HepG2 (cell line): Measurements from ENCODE around the gene AGRN. TPM values are rescaled to one million over a fixed set of nuclear protein-coding genes. Genes with fewer than 3 reads are reported as not detected.

Experiments
- DNMT3B ChIP-seq: conservative IDR thresholded peaks from 2 replicates; pipeline ENCODE4 v1.6.1; 2016; ENCODE audit warnings: missing biosample characterization, control low read depth
- EP300 ChIP-seq, 3 experiments: sonication (generic) in 1 of 3; formaldehyde crosslinking in 1 of 3; IDR thresholded peaks; 2 replicates each; pipeline versions ENCODE4 v1.5.1 to v1.6.1; 2011 to 2020; ENCODE audit warnings: low read depth in 2 of 3, low read length in 2 of 3, borderline replicate concordance in 1 of 3, improper control_type of control experiment in 1 of 3, mild to moderate bottlenecking in 1 of 3, missing genetic modification reagents in 1 of 3, moderate library complexity in 1 of 3
- ERF ChIP-seq: IDR thresholded peaks from 2 replicates; pipeline ENCODE4 v1.6.1; 2018; ENCODE audit warnings: missing biosample characterization, missing genetic modification reagents
- KDM5B ChIP-seq: sonication (generic); formaldehyde crosslinking; IDR thresholded peaks from 2 replicates; pipeline ENCODE4 v1.4.0; 2020; ENCODE audit warnings: missing genetic modification reagents, mild to moderate bottlenecking, borderline replicate concordance
- MLLT10 ChIP-seq: sonication (generic); formaldehyde crosslinking; IDR thresholded peaks from 2 replicates; pipeline ENCODE4 v1.4.0; 2020; ENCODE audit warnings: missing genetic modification reagents
- MTA3 ChIP-seq: sonication (generic); formaldehyde crosslinking; IDR thresholded peaks from 2 replicates; pipeline ENCODE4 v1.4.0; 2020; ENCODE audit warnings: missing genetic modification reagents
- MZF1 ChIP-seq: sonication (generic); formaldehyde crosslinking; IDR thresholded peaks from 2 replicates; pipeline ENCODE4 v1.8.1; 2023; ENCODE audit warnings: mild to moderate bottlenecking, missing genetic modification reagents, borderline replicate concordance
- RBM22 ChIP-seq: fragments of 200-400 bp; formaldehyde crosslinking; optimal IDR thresholded peaks from 2 replicates; pipeline ENCODE3; 2017; ENCODE audit warnings: mild to moderate bottlenecking, low read length, moderate library complexity
- RFXANK ChIP-seq: IDR thresholded peaks from 2 replicates; pipeline ENCODE4 v1.6.1; 2016
- SSRP1 ChIP-seq: IDR thresholded peaks from 2 replicates; pipeline ENCODE4 v1.6.1; 2016; ENCODE audit warnings: control low read depth
- SYNCRIP ChIP-seq: fragments of 200-400 bp; formaldehyde crosslinking; IDR thresholded peaks from 2 replicates; pipeline ENCODE4 v1.6.1; 2018; ENCODE audit warnings: mild to moderate bottlenecking, low read depth, low read length; ENCODE audit not compliant: insufficient read depth
- THAP11 ChIP-seq: IDR thresholded peaks from 2 replicates; pipeline ENCODE4 v1.6.1; 2016; ENCODE audit warnings: missing biosample characterization, missing genetic modification reagents
- TIGD3 ChIP-seq: sonication (generic); formaldehyde crosslinking; IDR thresholded peaks from 2 replicates; pipeline ENCODE4 v1.5.1; 2020; ENCODE audit warnings: mild to moderate bottlenecking, missing genetic modification reagents, borderline replicate concordance
- ZHX2 ChIP-seq, 2 experiments: sonication (generic) in 1 of 2; formaldehyde crosslinking in 1 of 2; IDR thresholded peaks; 2 replicates each; pipeline versions ENCODE4 v1.6.1 to v1.9.0; 2014 to 2022; ENCODE audit warnings: antibody characterized with exemption in 1 of 2, borderline replicate concordance in 1 of 2, inconsistent platforms in 1 of 2, low read depth in 1 of 2, missing genetic modification reagents in 1 of 2
- ZNF232 ChIP-seq: sonication (generic); formaldehyde crosslinking; IDR thresholded peaks from 2 replicates; pipeline ENCODE4 v1.4.0; 2020; ENCODE audit warnings: missing genetic modification reagents, borderline replicate concordance
- ZNF263 ChIP-seq: sonication (generic); formaldehyde crosslinking; IDR thresholded peaks from 2 replicates; pipeline ENCODE4 v1.4.0; 2020; ENCODE audit warnings: missing genetic modification reagents
- ZNF296 ChIP-seq: sonication (generic); formaldehyde crosslinking; conservative IDR thresholded peaks from 2 replicates; pipeline ENCODE4 v1.5.0; 2020; ENCODE audit warnings: mild to moderate bottlenecking, missing genetic modification reagents
- ZNF563 ChIP-seq: sonication (generic); formaldehyde crosslinking; IDR thresholded peaks from 2 replicates; pipeline ENCODE4 v1.8.0; 2022; ENCODE audit warnings: mild to moderate bottlenecking, moderate library complexity, missing genetic modification reagents
- ZNF850 ChIP-seq: sonication (generic); formaldehyde crosslinking; conservative IDR thresholded peaks from 2 replicates; pipeline ENCODE4 v1.9.0; 2021; ENCODE audit warnings: mild to moderate bottlenecking, missing genetic modification reagents
- polyA plus RNA-seq, 8 experiments: library from polyadenylated mRNA; depleted of rRNA in 3 of 8; stranded (reverse) in 7 of 8; unstranded in 1 of 8; fragments of >200 nt; fragmentation: Illumina TruSeq in 4 of 8; extraction: Trizol in 4 of 8; gene quantifications; 2 replicates each; pipeline versions ENCODE4 v1.2.1 to v1.2.3, GENCODE V29; 2011 to 2016; ENCODE audit warnings: low read depth in 4 of 8, missing spikeins in 1 of 8, mixed read lengths in 1 of 8; ENCODE audit not compliant: insufficient read depth in 1 of 8
- total RNA-seq, 5 experiments: library from RNA; depleted of rRNA; stranded (reverse); fragments of >200 nt; fragmentation: Illumina TruSeq; extraction: Trizol; gene quantifications; 2 replicates each; pipeline ENCODE4 v1.2.3, GENCODE V29; 2016; ENCODE audit warnings: low read depth in 1 of 5
- TF ChIP-seq, protein P1 (sequence below): sonication (generic); formaldehyde crosslinking; IDR thresholded peaks from 2 replicates; pipeline ENCODE4 v1.4.0; 2020; ENCODE audit warnings: missing genetic modification reagents
- TF ChIP-seq, protein P2 (sequence below): sonication (generic); formaldehyde crosslinking; IDR thresholded peaks from 2 replicates; pipeline ENCODE4 v1.8.1; 2023; ENCODE audit warnings: missing genetic modification reagents, mild to moderate bottlenecking, borderline replicate concordance

AGRN gene
- total and polyA plus RNA-seq, 2 of the 13 experiments (the other 11 are each of a cell fraction or from before 2014, with no cell fraction given) = 29.8 to 65.2 TPM

DNA sequence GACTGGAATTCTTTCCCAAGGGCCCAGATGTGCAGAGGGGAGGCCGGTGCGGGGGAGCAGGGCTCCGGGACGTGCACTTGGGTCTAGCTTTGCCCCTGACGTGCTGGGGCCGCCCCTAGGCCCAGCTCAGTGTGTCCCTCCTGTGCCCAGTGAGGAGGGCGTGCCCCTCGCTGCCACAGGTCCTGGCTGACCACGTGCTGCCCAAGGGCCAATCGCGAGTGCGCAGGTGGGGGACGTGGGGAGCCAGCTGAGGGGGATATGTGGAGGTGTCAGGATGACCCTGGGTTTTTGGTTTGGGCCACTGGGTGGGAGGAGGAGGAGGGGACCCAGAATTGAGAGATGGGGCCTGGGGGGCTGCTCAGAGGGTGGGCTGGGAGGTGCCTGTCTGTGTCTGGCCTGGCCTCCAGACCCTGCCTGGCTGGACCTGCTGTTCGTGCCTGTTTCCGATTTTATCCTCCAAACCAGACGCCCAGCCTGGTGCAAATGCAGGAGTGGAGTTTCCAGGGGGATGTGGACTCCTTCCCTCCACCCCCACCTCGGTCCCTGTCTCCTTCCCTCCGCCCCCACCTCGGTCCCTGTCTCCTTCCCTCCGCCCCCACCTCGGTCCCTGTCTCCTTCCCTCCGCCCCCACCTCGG, 60.3 kb downstream of the AGRN start (continued):
- TF ChIP-seq, protein P1, sequence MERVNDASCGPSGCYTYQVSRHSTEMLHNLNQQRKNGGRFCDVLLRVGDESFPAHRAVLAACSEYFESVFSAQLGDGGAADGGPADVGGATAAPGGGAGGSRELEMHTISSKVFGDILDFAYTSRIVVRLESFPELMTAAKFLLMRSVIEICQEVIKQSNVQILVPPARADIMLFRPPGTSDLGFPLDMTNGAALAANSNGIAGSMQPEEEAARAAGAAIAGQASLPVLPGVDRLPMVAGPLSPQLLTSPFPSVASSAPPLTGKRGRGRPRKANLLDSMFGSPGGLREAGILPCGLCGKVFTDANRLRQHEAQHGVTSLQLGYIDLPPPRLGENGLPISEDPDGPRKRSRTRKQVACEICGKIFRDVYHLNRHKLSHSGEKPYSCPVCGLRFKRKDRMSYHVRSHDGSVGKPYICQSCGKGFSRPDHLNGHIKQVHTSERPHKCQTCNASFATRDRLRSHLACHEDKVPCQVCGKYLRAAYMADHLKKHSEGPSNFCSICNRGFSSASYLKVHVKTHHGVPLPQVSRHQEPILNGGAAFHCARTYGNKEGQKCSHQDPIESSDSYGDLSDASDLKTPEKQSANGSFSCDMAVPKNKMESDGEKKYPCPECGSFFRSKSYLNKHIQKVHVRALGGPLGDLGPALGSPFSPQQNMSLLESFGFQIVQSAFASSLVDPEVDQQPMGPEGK (CRISPR knock-in tag) = peak; percentile 62
- TF ChIP-seq RBM22 (no peak), ZNF263 (CRISPR knock-in tag) (no peak), ZHX2 (IDR thresholded peaks at IDR 0.05; ENCODE audit: low read depth) (no peak), ZHX2 (CRISPR knock-in tag; IDR thresholded peaks at IDR 0.05; ENCODE audit: borderline replicate concordance) (no peak), MTA3 (no peak), SSRP1 (CRISPR knock-in tag) (no peak), ZNF296 (CRISPR knock-in tag) (no peak), THAP11 (CRISPR knock-in tag) (peak; percentile 50; the same call in 1 of the 2 replicates), TIGD3 (CRISPR knock-in tag) (no peak; the same call in 1 of the 2 replicates), MZF1 (no peak), MLLT10 (CRISPR knock-in tag) (no peak), ZNF232 (CRISPR knock-in tag) (no peak), RFXANK (no peak), ERF (no peak), SYNCRIP (no peak), EP300 (IDR thresholded peaks at IDR 0.05; ENCODE audit: low read depth in 2 of 2, low read length in 2 of 2) (no peak), EP300 (CRISPR knock-in tag; IDR thresholded peaks at IDR 0.05; ENCODE audit: borderline replicate concordance) (no peak), KDM5B (CRISPR knock-in tag) (0 out of 2 replicates have a peak, but pooled peaks have one; percentile 13), DNMT3B (CRISPR knock-in tag) (no peak), ZNF563 (CRISPR knock-in tag) (no peak), ZNF850 (CRISPR knock-in tag) (no peak)
- TF ChIP-seq, protein P2, sequence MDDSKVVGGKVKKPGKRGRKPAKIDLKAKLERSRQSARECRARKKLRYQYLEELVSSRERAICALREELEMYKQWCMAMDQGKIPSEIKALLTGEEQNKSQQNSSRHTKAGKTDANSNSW = no peak
